ENCODE measurements around the gene GALNT1.

- no peak for TF ChIP-seq CTCF (IDR thresholded peaks at IDR 0.05)
- no peak for TF ChIP-seq EZH2 (IDR thresholded peaks at IDR 0.05; ENCODE audit: borderline replicate concordance, insufficient read depth, low read depth, low read length, poor library complexity, severe bottlenecking)
Observed at GRCh38 chr18:35695384-35695783, 113.8 kb downstream of the GALNT1 start.
